ENCODE measurements around the gene MTMR12. TPM values are rescaled to one million over a fixed set of nuclear protein-coding genes. Genes with fewer than 3 reads are reported as not detected.

Gene MTMR12
- total and polyA plus RNA-seq, 10 of the 15 experiments (the other 5 are each of a cell fraction or from before 2014, with no cell fraction given) = 5.0 to 22.9 (median 16.3) TPM

DNA sequence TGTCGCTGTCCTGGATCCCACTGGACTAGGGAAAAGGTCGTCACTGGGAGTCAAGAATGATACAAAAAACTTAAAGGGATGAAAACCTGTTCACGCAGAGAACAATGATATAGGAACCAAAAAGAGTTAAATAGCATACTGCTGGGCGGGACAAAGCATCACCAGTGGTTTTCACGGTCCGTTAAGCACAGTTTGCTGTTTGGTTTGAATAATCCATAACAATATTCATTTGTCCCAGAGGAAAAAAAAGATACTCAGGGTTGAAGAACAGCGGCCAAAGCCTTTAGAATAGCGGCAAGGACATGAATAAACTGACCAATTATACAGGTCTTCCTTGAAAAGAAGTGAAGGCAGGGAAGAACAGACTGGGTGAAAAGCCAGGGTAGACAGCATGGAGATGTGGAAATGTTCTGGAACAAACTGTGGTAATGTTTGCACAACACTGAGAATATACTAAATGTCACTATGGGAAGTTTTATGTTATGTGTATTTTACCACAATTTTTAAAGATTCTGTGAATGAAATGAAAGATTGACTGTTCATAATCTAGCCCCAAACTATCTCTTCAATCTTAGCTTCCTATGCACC is 60.8 kb downstream of the MTMR12 start:
- Histone ChIP-seq H3K4me3 (no peak overlapping the region), H2AFZ (ENCODE audit: control insufficient read depth, low read depth, low read length) (no peak overlapping the region), H3K9me3 (replicated peaks; ENCODE audit: control insufficient read depth, insufficient read depth, low read length) (no peaks in the 10 kb centered on the region), H3K27ac (ENCODE audit: control insufficient read depth, insufficient read depth) (no peak overlapping the region), H4K20me1 (ENCODE audit: control insufficient read depth, insufficient read depth) (no peaks in the 10 kb centered on the region), H3K4me2 (ENCODE audit: control insufficient read depth, insufficient read depth) (no peak overlapping the region), H3K79me2 (ENCODE audit: control insufficient read depth, insufficient read depth, low read length) (no peaks in the 10 kb centered on the region), H3K27me3 (replicated peaks in 1 of 2; ENCODE audit: control insufficient read depth in 2 of 2, insufficient read depth in 2 of 2, low read length in 1 of 2) (no peaks in the 10 kb centered on the region), H3K9ac (ENCODE audit: control insufficient read depth, insufficient read depth, low read length) (no peak overlapping the region), H3K4me1 (ENCODE audit: control insufficient read depth, insufficient read depth, low read length) (no peaks in the 10 kb centered on the region), H3K36me3 (ENCODE audit: control insufficient read depth in 2 of 2, insufficient read depth in 2 of 2, low read length in 1 of 2) (peaks cover 2 to 17% of the 10 kb centered on the region in 2 experiments)
- RAD21 ChIA-PET (ENCODE audit: unreplicated experiment) = no interaction called here
- in situ Hi-C loops (cut with MboI) (no loop called here), intact Hi-C loops (cut with micrococcal nuclease; ENCODE audit: unreplicated experiment) (no loop called here)
- TF ChIP-seq ZBED1 (IDR thresholded peaks at IDR 0.05; ENCODE audit: borderline replicate concordance) (no peak), PAX5 (IDR thresholded peaks at IDR 0.05; ENCODE audit: borderline replicate concordance, low read depth, low read length) (peak; percentile 80; the same call in 1 of the 2 replicates)
- no peak for ATAC-seq
- POLR2A ChIA-PET = no interaction called here
- FAIRE-seq = no peak
- BruUV-seq (replicated peaks) = no TSS peak
- no peak for DNase-seq (ENCODE audit: low read depth, low spot score)
- SMC1A ChIA-PET (ENCODE audit: uncharacterized antibody, unreplicated experiment) = no interaction called here
- WGBS (ENCODE audit: insufficient coverage, insufficient replicate concordance, low lambda C conversion rate, missing lambda C conversion rate) = 92% methylated on average over 8 of the region's 8 CpGs
- CTCF ChIA-PET = interaction anchor here (0.9 kb wide), 1 partner anchor 76 kb away, joined by 3 read pairs; no protein-coding TSS in a partner anchor

- POLR2A ChIA-PET = no interaction called here
- RAD21 ChIA-PET (ENCODE audit: unreplicated experiment) = no interaction called here
- in situ Hi-C loops (cut with MboI) (no loop called here), intact Hi-C loops (cut with micrococcal nuclease; ENCODE audit: unreplicated experiment) (no loop called here)
- H2AFZ ChIP-seq (ENCODE audit: control insufficient read depth, low read depth, low read length) = no peak overlapping the region
- WGBS (ENCODE audit: insufficient coverage, insufficient replicate concordance, low lambda C conversion rate, missing lambda C conversion rate) = 96% methylated on average over 2 of the region's 2 CpGs
- no peak overlapping the region for H3K4me2 ChIP-seq (ENCODE audit: control insufficient read depth, insufficient read depth)
- H3K79me2 ChIP-seq (ENCODE audit: control insufficient read depth, insufficient read depth, low read length) = no peaks in the 10 kb centered on the region
- peaks cover 3 to 24% of the 10 kb centered on the region in 2 experiments for H3K36me3 ChIP-seq (ENCODE audit: control insufficient read depth in 2 of 2, insufficient read depth in 2 of 2, low read length in 1 of 2)
- no TSS peak for BruUV-seq (replicated peaks)
- TF ChIP-seq NFYB (IDR thresholded peaks at IDR 0.05; ENCODE audit: insufficient read depth, low read depth, low read length) (no peak), STAT3 (IDR thresholded peaks at IDR 0.05; ENCODE audit: low read depth, low read length) (no peak), SUPT20H (IDR thresholded peaks at IDR 0.05; ENCODE audit: borderline replicate concordance, control insufficient read depth, low read depth, low read length) (no peak), ZNF24 (IDR thresholded peaks at IDR 0.05) (no peak), MXI1 (IDR thresholded peaks at IDR 0.05; ENCODE audit: low read depth, low read length) (no peak), SMAD5 (IDR thresholded peaks at IDR 0.05; ENCODE audit: low read depth) (no peak)
- H3K9me3 ChIP-seq (replicated peaks; ENCODE audit: control insufficient read depth, insufficient read depth, low read length) = no peaks in the 10 kb centered on the region
- FAIRE-seq (no peak), ATAC-seq (no peak), DNase-seq (ENCODE audit: low read depth, low spot score) (no peak)
- CTCF ChIA-PET = interaction anchor here (0.7 to 1.4 kb wide), 4 partner anchors 9 to 93 kb away, joined by 3 to 5 read pairs (median 4); no protein-coding TSS in a partner anchor
- H3K27me3 ChIP-seq (replicated peaks in 1 of 2; ENCODE audit: control insufficient read depth in 2 of 2, insufficient read depth in 2 of 2, low read length in 1 of 2) = no peaks in the 10 kb centered on the region
- no peak overlapping the region for H3K27ac ChIP-seq (ENCODE audit: control insufficient read depth, insufficient read depth)
- SMC1A ChIA-PET (ENCODE audit: uncharacterized antibody, unreplicated experiment) = interaction anchor here (0.8 to 1.6 kb wide), 3 partner anchors 17 to 79 kb away, joined by 3 to 5 read pairs (median 5); no protein-coding TSS in a partner anchor
- H3K4me1 ChIP-seq (ENCODE audit: control insufficient read depth, insufficient read depth, low read length) = no peaks in the 10 kb centered on the region
- no peak overlapping the region for H3K4me3 ChIP-seq
- H3K9ac ChIP-seq (ENCODE audit: control insufficient read depth, insufficient read depth, low read length) = no peak overlapping the region
- no peaks in the 10 kb centered on the region for H4K20me1 ChIP-seq (ENCODE audit: control insufficient read depth, insufficient read depth)
Measured at GRCh38 chr5:32249668-32250067, 63.1 kb downstream of the MTMR12 start.
